Stimulated activated naive CD4-positive, alpha-beta T cell treated with Interleukin-2 at 50 U/mL for 16 hours (primary cell): Measurements from ENCODE around the gene ACSL3.
A peak's percentile ranks its signal among the peaks of the same experiment; 100 is the strongest.
"Not testable (repeated sequence)": the region's sequence is repeated elsewhere in the genome, so short reads cannot be mapped to it uniquely, and the experiment has no call there.

ENCODE experiments used
- DNase-seq: peaks from one replicate; lab custom pipeline; 2025; lab: John Stamatoyannopoulos, UW

Gene ACSL3

DNA sequence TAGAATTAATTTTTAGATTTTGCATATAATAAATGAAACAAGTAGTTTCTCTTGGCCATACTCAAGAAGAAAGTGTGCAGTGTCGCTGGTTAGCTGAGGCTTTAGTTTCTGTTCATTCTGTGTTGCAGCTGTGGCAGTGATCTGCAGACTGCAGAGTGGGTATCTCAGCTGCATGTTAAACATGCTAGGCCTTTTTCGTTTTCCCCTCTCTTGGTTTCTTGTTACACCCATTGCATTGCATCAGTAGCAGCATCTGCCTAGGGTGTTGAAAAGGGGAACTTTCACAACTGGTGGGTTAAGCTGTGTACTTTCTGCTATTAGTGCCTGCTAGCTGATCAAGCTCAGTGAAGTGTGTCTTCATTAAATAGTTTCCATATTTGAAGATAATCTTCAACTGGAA, 51.3 kb downstream of the ACSL3 start:
- no peak for DNase-seq

DNA sequence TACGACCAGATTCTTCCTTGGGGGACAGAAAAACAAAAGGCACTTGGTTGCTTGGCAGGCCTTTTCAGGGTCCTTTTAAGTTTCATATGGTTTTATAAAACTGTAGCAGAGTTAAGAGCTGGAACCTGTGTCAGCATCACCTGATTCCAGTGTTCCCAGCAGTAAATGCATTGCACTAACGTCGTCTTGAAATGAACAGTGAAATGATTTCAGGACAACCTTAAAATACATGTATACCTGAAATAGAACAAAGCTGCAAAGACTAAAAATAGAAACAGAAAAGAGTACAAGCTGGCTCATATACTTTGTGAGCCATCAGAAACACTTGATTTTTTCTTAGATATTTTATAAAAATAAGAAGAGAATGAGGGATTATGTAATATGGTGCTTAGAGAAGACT, 51.9 kb downstream of the ACSL3 start:
- DNase-seq, result no peak

DNA sequence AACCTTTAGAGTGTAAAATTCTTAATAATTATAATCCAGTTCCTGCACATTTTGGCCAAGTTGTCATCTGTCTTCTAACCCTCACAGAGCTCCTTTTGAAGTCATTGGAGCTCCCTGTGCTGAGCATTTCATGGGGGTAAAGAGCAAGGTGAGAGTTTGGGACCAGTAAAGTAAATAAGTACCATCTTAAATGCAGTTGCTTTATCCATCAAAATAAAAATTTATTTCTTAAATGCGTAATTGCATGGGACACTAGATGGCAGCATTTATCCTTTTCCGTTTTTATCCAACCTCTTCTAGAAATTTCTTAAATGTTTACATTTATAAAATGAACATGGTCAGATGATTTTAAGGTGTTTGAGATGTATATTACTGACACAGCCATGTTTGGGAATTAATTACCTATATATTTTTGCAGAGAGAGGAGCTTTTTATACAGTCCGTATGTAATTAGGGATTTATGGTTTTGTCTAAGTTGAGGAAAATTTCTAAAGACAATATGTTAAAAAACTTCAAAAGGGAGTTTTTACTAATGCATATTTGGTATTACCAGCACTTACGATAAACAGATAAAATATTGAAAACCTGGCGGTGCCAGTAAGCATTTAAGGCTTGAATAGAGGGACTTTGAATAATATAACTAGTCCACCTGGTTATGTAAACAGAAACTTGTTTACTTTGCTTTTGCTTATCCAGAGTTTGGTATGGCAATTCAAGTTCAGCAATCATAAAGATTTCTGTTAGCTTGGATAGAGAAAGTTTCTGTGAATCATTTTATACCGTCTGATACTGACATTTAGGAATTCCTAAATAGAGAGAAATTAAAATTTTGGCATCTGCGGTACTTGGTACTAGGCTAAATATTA, 54.5 kb downstream of the ACSL3 start:
- DNase-seq, result no peak

DNA sequence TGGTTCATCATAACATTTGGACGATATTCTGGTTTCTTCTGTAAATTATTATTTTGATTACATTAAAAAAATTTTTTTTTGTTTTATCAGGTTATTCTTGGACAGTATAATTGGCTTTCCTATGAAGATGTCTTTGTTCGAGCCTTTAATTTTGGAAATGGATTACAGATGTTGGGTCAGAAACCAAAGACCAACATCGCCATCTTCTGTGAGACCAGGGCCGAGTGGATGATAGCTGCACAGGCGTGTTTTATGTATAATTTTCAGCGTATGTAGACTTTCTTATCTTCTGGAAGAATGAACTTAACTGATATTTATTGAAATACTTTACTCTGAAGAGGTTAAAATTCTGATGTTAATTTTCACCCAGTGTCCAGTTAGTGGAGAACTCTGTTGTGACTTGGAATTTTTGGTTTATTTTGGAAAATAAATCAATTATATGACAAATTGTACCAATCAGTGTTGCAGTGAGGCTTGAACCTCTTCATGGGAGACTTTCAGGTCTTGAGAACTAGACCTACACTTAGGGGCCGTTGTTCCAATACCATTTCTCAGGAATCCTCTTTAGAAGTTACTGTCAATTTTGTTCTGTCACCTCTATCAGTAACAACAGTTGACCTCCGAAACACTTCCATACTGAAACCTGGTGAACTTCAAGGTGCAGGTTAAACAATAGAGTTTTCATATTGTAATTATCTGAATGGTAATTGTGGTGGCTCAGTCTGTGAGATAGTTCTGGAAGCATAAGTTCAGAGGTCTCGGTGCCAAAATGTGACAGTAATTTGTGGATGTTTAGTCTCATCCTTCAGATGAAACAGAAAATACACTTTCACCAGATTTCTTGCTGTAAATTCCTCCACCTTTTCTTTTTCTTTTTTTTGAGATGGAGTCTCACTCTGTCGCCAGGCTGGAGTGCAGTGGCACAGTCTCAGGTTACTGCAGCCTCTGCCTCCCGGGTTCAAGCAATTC, 55.7 kb downstream of the ACSL3 start:
- no peak for DNase-seq

DNA sequence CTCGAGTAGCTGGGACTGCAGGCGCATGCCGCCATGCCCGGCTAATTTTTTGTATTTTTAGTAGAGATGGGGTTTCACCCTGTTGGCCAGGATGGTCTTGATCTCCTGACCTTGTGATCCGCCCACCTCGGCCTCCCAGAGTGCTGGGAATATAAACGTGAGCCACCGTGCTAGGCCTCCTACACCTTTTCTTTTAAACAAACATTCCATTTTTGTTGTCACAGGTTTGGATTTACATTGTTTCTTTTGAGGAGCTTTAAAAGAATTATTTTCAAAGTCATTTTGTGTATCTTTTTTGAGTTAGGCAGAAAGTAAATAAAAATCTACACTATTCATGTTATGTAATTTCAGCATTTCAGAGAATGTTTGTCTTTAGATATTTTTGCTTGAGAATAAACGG, 56.4 kb downstream of the ACSL3 start:
- not testable (repeated sequence) for DNase-seq

DNA sequence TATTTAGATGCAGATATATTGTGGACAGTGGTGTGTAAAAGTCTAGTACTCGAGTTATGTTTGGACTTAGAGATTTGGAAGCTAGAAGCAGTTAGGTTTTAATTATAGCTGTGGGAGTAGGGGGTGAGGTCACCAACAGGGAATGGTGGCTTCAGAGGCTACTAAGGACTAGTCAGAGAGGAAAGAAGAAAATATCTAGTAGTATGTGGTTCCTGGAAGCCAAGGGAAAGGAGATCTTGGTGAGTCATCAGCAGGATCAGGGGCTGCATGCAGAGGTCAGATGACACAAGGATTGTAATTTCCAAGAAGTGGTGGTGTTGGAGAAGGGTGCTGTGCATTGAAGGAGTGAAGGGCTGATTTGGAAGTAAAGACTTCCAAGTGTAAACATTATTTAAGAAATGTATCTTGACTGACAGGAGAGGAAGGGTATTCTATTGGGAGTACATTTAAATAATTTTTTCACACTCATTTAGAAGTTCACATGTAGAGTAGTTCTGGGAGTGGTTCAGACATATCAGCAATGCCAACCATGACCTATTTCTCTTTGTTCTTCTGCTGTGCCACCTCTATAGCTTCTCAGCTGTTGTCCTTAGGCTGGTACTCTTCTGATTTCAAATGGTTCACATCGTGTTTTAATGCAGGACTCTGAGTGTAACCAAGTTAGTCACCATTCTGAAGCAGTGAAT, 59.1 kb downstream of the ACSL3 start:
- no peak for DNase-seq

DNA sequence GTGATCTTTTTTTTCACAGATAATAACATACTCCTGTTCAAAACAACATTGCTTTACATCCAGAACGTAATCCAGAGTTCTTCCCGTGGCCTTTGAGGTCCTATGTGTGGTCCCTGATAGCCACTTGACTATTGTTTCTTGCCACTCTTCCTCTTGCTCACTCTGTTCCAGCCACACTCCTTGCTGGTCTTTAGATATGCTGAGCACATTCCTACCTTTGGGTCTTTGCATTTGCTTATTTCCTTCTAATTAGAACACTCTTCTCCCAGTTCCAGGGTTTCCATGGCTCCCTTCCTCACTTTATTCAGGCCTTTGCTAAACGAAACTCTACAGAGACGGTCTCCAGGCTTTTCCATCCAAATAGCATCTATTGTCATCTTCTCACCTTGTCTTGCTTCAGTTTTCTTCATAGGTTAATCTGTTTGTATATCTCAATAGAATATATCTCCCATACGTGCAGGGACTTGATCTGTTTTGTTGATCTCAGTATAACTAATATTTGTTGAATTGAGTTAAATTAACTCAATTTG, 59.9 kb downstream of the ACSL3 start:
- no peak for DNase-seq

DNA sequence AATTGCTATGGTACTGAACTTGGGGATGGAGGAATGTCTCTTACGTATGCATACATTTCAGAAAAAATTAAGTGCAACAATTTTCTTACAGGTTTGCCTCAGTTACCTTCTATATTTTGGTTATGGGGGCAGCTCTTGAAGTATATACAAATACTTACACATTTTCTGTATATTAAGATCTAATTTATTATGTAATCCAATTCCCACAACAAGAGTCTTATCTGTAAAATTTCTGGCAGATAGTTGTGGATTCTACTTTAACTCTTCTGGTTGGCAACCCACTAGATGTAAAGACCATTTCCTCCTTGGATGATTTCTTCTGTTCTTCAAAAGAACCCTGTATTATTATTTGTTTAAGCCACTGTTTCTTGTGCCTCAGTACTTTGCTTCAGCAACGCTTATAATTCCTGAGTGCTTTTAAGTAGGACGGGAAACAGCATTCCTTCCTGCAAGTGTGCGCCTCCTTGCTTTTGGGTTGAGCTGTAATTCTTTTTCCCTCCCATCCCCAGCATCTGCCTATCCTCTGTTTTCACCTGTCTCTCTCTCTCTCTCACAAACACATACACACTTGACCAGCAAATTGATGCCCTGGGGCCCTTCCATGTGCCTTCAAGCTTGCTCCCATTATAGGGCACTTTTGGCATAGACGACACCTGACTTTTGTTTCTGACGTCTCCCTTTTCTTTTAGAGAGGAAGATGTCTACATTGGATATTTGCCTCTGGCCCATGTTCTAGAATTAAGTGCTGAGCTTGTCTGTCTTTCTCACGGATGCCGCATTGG, 61.4 kb downstream of the ACSL3 start:
- no peak for DNase-seq

DNA sequence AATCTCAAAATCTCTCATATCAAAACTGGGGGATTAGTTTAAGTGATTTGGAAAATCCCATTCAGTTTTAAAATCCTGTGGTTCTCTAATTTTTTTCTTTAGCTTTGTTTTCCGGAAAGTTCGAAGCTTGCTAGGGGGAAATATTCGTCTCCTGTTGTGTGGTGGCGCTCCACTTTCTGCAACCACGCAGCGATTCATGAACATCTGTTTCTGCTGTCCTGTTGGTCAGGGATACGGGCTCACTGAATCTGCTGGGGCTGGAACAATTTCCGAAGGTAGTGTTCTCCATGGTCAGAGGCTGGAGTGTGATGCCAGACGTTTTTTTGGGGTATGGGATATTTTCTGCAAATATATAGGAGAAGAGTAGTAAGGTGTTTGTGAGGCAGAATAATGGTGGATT, 66.1 kb downstream of the ACSL3 start:
- no peak for DNase-seq

DNA sequence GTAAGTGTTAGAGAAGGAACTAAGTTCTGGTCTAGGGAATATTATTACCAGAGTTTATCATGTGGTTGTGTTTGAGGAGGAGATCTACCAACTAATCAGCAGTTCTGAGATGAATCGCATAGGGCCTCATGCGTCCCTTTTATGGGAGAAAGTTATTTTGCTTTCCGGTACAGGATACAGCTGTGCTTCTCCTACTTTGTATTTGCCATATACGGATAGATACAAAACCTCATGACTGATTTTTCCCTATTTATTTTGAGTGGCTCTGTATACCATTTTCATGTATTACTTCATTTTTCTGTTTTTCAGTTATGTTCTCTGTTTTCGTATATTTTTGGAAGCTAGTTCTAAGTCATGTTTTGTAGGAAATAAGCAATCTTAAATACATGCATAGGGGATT, 66.8 kb downstream of the ACSL3 start:
- DNase-seq, result no peak

DNA sequence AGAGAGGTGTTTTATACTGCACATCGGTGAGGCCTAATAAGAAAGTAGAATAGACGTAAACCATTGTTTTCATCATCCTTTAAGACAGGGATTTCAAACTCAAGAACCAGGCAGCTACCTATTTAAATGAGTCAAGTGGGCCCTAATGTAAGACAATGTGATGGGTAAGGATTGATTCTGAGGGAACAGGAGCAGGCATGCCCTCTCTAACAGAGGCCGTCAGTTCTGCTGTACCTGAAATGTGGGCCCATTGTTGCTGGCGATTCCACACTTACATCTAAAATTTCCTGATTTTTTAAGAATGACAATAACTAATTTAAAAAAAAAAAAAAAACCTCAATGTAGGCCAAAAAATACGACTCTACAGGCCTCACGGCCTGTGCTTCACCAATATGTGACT, 67.5 kb downstream of the ACSL3 start:
- no peak for DNase-seq

DNA sequence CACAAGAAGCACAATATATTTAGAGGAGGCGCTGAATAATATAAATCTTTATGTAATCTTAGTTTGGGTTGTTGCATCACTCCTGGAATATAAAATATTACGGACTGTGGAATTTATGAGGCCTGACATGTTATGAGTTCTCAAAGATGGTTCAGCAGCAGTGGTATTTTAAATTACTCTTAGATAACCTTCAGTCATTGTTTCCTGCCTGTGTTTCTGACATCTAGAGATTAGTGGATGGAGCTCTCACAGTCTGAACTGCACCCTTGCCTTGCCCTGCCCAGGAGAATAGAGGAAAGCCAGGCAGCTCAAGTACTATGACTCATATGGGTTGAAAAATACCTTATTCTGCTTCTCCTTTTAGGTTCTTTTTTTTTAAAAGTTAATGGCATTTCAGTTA, 70.0 kb downstream of the ACSL3 start:
- no peak for DNase-seq

DNA sequence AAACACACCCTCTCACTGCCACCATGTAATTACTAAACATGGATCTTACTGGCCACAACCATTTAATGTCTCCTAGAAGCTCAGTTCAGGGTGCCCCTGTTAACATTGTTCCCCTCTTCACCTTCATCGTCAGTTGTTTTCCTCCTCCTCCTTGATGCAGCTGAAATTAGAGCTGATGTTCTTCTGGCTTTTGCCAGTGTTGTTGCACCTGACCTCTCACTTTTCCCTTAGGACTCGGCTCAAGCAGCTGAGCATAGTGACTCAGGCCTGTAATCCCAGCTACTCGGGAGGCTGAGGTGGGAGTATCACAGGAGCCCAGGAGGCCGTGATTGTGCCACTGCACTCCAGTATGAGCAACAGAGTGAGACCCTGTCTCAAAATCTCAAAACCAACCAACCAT, 70.8 kb downstream of the ACSL3 start:
- DNase-seq, result no peak

DNA sequence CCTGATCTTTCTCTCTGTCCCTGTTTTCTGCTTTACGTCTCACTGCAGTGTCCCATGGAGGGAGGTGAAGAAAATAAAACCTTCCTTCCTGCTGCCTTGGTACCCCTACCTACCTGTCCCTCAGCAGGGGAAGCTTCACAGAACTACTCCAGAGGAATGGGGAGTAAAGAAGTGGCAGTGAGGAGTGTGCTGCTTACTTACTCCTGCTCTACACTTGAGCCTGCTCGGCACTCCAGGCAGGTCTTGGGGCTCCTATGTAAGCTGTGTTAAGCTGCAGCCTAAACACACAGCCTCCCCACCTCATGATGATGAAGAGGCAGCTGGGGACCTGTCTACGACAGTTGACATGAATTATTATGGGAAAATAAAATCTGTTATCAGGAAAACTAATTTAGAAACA, 72.6 kb downstream of the ACSL3 start:
- no peak for DNase-seq

DNA sequence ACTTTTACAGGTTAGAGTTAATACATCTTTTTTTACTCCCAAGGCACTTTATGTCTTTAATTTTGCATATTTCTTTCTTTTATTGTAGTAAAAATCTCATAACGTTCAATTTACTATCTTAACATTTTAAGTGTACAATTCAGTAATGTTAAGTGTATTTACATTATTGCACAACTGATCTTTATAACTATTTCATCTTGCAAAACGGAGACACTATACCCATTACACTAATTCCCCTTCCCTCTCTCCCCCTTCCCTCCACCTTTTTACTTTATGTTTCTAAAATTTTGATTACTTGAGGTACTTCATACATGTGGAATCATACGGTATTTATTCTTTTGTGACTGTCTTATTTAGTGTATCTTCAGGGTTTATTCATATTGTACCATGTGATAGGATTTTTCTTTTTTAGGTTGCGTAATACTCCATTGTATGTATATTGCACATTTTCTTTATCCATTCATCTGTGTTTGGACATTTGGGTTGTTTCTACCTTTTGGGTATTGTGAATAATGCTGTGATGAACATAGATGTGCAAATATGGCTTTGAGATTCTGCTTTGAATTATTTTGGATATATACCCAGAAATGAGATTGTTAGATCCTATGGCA, 75.0 kb downstream of the ACSL3 start:
- DNase-seq, result no peak

DNA sequence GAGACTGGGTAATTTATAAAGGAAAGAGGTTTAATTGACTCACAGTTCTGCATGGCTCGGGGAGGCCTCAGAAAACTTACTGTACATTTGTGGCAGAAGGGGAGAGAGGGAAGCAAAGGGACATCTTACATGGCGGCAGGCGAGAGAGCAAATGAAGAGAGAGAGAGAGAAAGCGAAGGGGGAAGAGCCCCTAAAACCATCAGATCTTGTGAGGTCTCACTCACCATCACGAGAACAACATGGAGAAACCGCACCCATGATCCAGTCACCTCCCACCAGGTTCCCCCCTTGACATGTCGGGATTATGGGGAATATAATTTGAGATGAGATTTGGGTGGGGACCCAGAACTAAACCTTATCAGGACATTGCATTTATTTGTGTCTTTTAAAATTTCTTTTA, 75.9 kb downstream of the ACSL3 start:
- DNase-seq, result no peak

DNA sequence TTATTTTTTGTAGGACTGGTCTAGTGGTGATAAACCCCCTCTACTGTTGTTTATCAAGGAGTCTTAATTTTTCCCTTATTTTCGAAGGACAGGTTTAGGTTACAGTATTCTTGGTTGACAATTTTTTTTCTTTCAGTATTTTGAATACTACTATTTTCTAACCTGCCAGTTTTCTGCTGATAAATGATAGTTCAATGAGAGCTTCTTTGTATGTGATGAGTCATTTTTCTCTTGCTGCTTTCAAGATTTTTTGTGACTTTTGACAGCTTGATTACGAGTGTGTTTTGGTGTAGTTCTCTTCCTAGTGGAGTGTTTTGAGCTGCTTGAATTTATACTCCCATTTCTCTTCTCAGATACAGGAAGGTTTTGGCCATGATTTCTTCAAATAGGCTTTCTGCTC, 77.5 kb downstream of the ACSL3 start:
- no peak for DNase-seq

DNA sequence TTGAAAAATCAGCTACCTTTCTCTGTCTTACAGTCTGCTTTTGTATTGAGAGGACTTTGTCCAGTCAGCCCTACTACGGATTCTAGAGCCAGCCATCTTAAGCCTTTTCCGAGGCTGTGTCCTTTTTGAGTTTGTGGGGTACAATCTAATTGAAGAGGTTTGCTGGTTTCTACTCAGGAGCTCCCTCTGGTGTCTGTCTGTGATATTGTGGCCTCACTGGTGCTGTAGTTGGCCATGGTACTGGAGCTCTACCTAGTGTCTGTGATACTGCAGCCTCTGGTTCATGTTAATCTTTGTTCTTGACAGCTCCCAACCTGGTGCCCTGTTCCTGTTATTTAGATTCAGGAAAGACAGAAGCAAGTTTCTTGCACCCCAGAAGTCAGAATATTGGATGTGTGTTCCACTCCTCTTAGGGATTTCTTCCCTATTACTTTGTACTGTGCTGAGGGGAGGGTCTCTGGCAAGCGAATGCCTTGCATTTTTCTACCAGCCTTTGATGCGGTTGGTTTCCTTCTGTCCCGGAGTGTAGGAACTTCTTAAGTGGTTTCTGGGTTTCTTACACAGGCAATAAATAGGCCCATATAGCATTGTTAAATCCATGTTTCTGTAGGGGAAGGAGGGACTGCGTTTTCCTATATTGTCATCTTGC, 78.5 kb downstream of the ACSL3 start:
- DNase-seq, result peak; percentile 21

DNA sequence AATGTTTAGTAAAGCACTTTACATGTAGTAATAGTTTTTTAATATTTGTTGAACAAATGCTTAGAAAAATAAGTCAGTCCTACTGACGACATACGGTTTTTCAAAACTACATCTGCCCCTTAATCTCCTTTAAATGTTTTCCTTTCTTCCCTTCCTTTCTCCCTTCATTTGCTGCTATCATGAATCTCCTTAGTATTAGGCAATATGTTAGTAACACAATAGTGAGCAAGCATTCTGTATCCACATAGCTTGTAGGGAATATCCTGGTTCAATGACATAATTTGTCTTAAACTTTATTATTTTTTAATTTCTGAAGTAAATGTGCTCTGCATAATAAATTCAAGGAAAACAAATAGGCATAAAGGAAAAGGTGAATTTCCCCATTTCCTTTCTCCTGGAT, 79.1 kb downstream of the ACSL3 start:
- DNase-seq, result no peak

DNA sequence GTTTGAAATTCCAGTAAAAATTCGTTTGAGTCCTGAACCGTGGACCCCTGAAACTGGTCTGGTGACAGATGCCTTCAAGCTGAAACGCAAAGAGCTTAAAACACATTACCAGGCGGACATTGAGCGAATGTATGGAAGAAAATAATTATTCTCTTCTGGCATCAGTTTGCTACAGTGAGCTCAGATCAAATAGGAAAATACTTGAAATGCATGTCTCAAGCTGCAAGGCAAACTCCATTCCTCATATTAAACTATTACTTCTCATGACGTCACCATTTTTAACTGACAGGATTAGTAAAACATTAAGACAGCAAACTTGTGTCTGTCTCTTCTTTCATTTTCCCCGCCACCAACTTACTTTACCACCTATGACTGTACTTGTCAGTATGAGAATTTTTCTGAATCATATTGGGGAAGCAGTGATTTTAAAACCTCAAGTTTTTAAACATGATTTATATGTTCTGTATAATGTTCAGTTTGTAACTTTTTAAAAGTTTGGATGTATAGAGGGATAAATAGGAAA, 80.7 kb downstream of the ACSL3 start:
- DNase-seq, result no peak
